ENCODE measurements around the gene APEH.

APEH gene

GRCh38 chr3:49717211-49717958 lies 43.2 kb downstream of the APEH start:
- Histone ChIP-seq H3K9ac (ENCODE audit: low read length) (no peak overlapping the region), H3K36me3 (replicated peaks; ENCODE audit: low read depth, low read length) (peaks cover 48% of the 10 kb centered on the region)

GRCh38 chr3:49717959-49718857 lies 44.1 kb downstream of the APEH start:
- TF ChIP-seq CTCF (IDR thresholded peaks at IDR 0.05; ENCODE audit: low read depth, low read length), result no peak
- TF ChIP-seq EZH2phosphoT487 (IDR thresholded peaks at IDR 0.05; ENCODE audit: low read depth), result no peak
- Histone ChIP-seq H3K4me2 (ENCODE audit: low read length) (no peak overlapping the region), H3K9me3 (ENCODE audit: insufficient read depth, low read length) (no peaks in the 10 kb centered on the region), H3K27me3 (ENCODE audit: low read depth, low read length) (no peaks in the 10 kb centered on the region), H3K4me1 (ENCODE audit: low read length) (peaks cover 9% of the 10 kb centered on the region), H2AFZ (ENCODE audit: low read depth, low read length) (no peak overlapping the region), H3K36me3 (replicated peaks; ENCODE audit: low read depth, low read length) (peaks cover 53% of the 10 kb centered on the region), H4K20me1 (ENCODE audit: insufficient read depth, low read length) (no peaks in the 10 kb centered on the region), H3K4me3 (ENCODE audit: low read length) (no peak overlapping the region), H3K79me2 (ENCODE audit: low read length) (peaks cover 20% of the 10 kb centered on the region), H3K27ac (ENCODE audit: low read length) (no peak overlapping the region), H3K9ac (ENCODE audit: low read length) (no peak overlapping the region)

More at GRCh38 chr3:49717211-49717958, 43.2 kb downstream of the APEH start:
- Histone ChIP-seq H3K4me2 (ENCODE audit: low read length) (no peak overlapping the region), H4K20me1 (ENCODE audit: insufficient read depth, low read length) (no peaks in the 10 kb centered on the region), H2AFZ (ENCODE audit: low read depth, low read length) (no peak overlapping the region), H3K27ac (ENCODE audit: low read length) (no peak overlapping the region), H3K27me3 (ENCODE audit: low read depth, low read length) (no peaks in the 10 kb centered on the region), H3K4me3 (ENCODE audit: low read length) (no peak overlapping the region), H3K9me3 (ENCODE audit: insufficient read depth, low read length) (no peaks in the 10 kb centered on the region), H3K4me1 (ENCODE audit: low read length) (peaks cover 1% of the 10 kb centered on the region), H3K79me2 (ENCODE audit: low read length) (peaks cover 11% of the 10 kb centered on the region)
- TF ChIP-seq CTCF (IDR thresholded peaks at IDR 0.05; ENCODE audit: low read depth, low read length), result no peak
- TF ChIP-seq EZH2phosphoT487 (IDR thresholded peaks at IDR 0.05; ENCODE audit: low read depth), result no peak

DNA sequence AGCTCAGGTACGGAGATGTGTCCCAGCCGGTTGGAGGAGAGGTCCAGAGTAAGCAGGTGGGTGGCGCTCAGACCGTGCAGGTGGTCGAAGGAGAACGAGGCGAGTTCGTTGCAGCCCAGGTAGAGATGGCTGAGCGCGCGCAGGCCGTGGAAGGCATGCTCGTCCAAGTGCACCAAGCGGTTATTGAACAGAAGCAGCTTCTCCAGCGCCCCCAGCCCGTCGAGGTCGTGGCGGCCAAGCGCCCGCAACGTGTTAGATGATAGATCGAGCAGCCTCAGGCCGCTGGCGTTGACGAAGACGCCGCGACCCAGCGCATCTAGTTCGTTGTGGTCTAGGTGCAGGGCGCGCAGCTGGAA lies 44.7 kb downstream of the APEH start:
- Histone ChIP-seq H3K4me3 (ENCODE audit: low read length) (no peak overlapping the region), H3K4me2 (ENCODE audit: low read length) (no peak overlapping the region)

More for the DNA sequence above, 44.7 kb downstream of the APEH start:
- Histone ChIP-seq H3K27ac (ENCODE audit: low read length) (no peak overlapping the region), H3K4me1 (ENCODE audit: low read length) (peaks cover 9% of the 10 kb centered on the region), H3K79me2 (ENCODE audit: low read length) (peaks cover 25% of the 10 kb centered on the region), H3K9ac (ENCODE audit: low read length) (no peak overlapping the region), H3K9me3 (ENCODE audit: insufficient read depth, low read length) (no peaks in the 10 kb centered on the region), H2AFZ (ENCODE audit: low read depth, low read length) (no peak overlapping the region), H4K20me1 (ENCODE audit: insufficient read depth, low read length) (no peaks in the 10 kb centered on the region), H3K36me3 (replicated peaks; ENCODE audit: low read depth, low read length) (peaks cover 53% of the 10 kb centered on the region), H3K27me3 (ENCODE audit: low read depth, low read length) (no peaks in the 10 kb centered on the region)
- TF ChIP-seq EZH2phosphoT487 (IDR thresholded peaks at IDR 0.05; ENCODE audit: low read depth) (no peak), CTCF (IDR thresholded peaks at IDR 0.05; ENCODE audit: low read depth, low read length) (no peak)
